Tibial artery (tissue), 4 donors: Measurements from ENCODE around the gene NTSR1.

Experiments used
- DNase-seq, 2 donors: peaks; one replicate each; pipeline ENCODE4 v3.0.0-alpha.2; 2019
- H3K27ac ChIP-seq, 2 donors: fragments of 200-600 bp; sonication (generic) in 1 of 2; 1 replicate in 1 of 2; 2 replicates in 1 of 2; pipeline ENCODE4 v1.5.1; 2018 to 2019; ENCODE audit warnings: mild to moderate bottlenecking in 1 of 2
- H3K27me3 ChIP-seq, 2 donors: fragments of 200-600 bp; sonication (generic) in 1 of 2; one replicate each; pipeline versions ENCODE4 v1.5.1 to v1.6.0; 2016 to 2019
- H3K36me3 ChIP-seq, 3 donors: fragments of 200-600 bp; sonication (generic) in 2 of 3; one replicate each; pipeline ENCODE4 v1.5.1; 2016 to 2019; ENCODE audit warnings: mild to moderate bottlenecking in 2 of 3
- H3K4me1 ChIP-seq, 4 donors: fragments of 200-600 bp; sonication (generic) in 2 of 4; 1 replicate in 3 of 4; 2 replicates in 1 of 4; pipeline ENCODE4 v1.5.1; 2016 to 2019
- H3K4me3 ChIP-seq, 2 donors: fragments of 200-600 bp; sonication (generic) in 1 of 2; 1 replicate in 1 of 2; 2 replicates in 1 of 2; pipeline ENCODE4 v1.5.1; 2018 to 2019; ENCODE audit warnings: mild to moderate bottlenecking in 2 of 2
- H3K9me3 ChIP-seq, 3 donors: fragments of 200-600 bp; sonication (generic) in 1 of 3; one replicate each; pipeline ENCODE4 v1.5.1; 2016 to 2019
- CTCF ChIP-seq, 2 experiments: fragments of 200-600 bp in 1 of 2; fragments of 450-650 bp in 1 of 2; IDR thresholded peaks; one replicate each; pipeline ENCODE4 v1.5.1; 2017 to 2019; ENCODE audit warnings: antibody characterized with exemption in 2 of 2, mild to moderate bottlenecking in 1 of 2, moderate library complexity in 1 of 2
- intact Hi-C: fragments of 100-400 bp; cut with DNase I; formaldehyde crosslinking; loops from one replicate; pipeline ENCODE4 v1.15.0; 2023; ENCODE audit warnings: low total_unique reads

Gene NTSR1

GRCh38 chr20:62758226-62758912 is 49.7 kb downstream of the NTSR1 start:
- H3K27me3 ChIP-seq, result peaks cover 0 to 72% of the 10 kb centered on the region in 2 donors
- peaks cover 0 to 5% (median 0%) of the 10 kb centered on the region in 3 donors for H3K9me3 ChIP-seq
- DNase-seq, result no peak
- H3K4me1 ChIP-seq, result no peaks in the 10 kb centered on the region
- TF ChIP-seq CTCF (IDR thresholded peaks at IDR 0.05), result no peak
- intact Hi-C loops, result no loop called here
- H3K27ac ChIP-seq, result no peak overlapping the region
- H3K36me3 ChIP-seq, result no peaks in the 10 kb centered on the region
- no peak overlapping the region for H3K4me3 ChIP-seq

- H3K4me3 ChIP-seq, result no peak overlapping the region
- H3K27ac ChIP-seq, result no peak overlapping the region
- H3K9me3 ChIP-seq, result peaks cover 0 to 5% (median 0%) of the 10 kb centered on the region in 3 donors
- no peak for TF ChIP-seq CTCF (IDR thresholded peaks at IDR 0.05)
- peaks cover 0 to 73% of the 10 kb centered on the region in 2 donors for H3K27me3 ChIP-seq
- intact Hi-C loops, result no loop called here
- H3K36me3 ChIP-seq, result no peaks in the 10 kb centered on the region
- H3K4me1 ChIP-seq, result no peaks in the 10 kb centered on the region
- DNase-seq, result no peak
Observed at GRCh38 chr20:62759981-62760431, 51.4 kb downstream of the NTSR1 start.

GRCh38 chr20:62760471-62760855 is 51.8 kb downstream of the NTSR1 start:
- H3K4me3 ChIP-seq, result no peak overlapping the region
- no peaks in the 10 kb centered on the region for H3K36me3 ChIP-seq
- H3K9me3 ChIP-seq, result peaks cover 0 to 5% (median 0%) of the 10 kb centered on the region in 3 donors
- no peaks in the 10 kb centered on the region for H3K4me1 ChIP-seq
- H3K27ac ChIP-seq, result no peak overlapping the region
- intact Hi-C loops, result no loop called here
- peaks cover 0 to 78% of the 10 kb centered on the region in 2 donors for H3K27me3 ChIP-seq
- no peak for TF ChIP-seq CTCF (IDR thresholded peaks at IDR 0.05)
- DNase-seq, result no peak

- DNase-seq, result no peak
- Histone ChIP-seq H3K27ac (no peak overlapping the region), H3K9me3 (peaks cover 0 to 5% (median 0%) of the 10 kb centered on the region in 3 donors), H3K4me3 (no peak overlapping the region), H3K27me3 (peaks cover 0 to 80% of the 10 kb centered on the region in 2 donors), H3K36me3 (no peaks in the 10 kb centered on the region), H3K4me1 (no peaks in the 10 kb centered on the region)
- no peak for TF ChIP-seq CTCF (IDR thresholded peaks at IDR 0.05)
- intact Hi-C loops, result no loop called here
Observed at GRCh38 chr20:62760856-62761758, 52.5 kb downstream of the NTSR1 start.

- Histone ChIP-seq H3K27me3 (peaks cover 0 to 81% of the 10 kb centered on the region in 2 donors), H3K27ac (no peak overlapping the region), H3K9me3 (peaks cover 0 to 5% (median 0%) of the 10 kb centered on the region in 3 donors), H3K36me3 (no peaks in the 10 kb centered on the region), H3K4me1 (no peaks in the 10 kb centered on the region), H3K4me3 (no peak overlapping the region)
- DNase-seq, result no peak
- TF ChIP-seq CTCF (IDR thresholded peaks at IDR 0.05), result no peak
- intact Hi-C loops, result no loop called here
Observed at GRCh38 chr20:62761759-62762131, 53.1 kb downstream of the NTSR1 start.
